HEK293T (cell line): ENCODE results near the gene LIPC.

Source experiments
- BHLHE40 ChIP-seq: fragments of 450-650 bp; IDR thresholded peaks from 2 replicates; pipeline ENCODE4 v1.6.1; 2016; ENCODE audit warnings: mild to moderate bottlenecking, moderate library complexity, borderline replicate concordance
- FOXM1 ChIP-seq: fragments of 450-650 bp; IDR thresholded peaks from 2 replicates; pipeline ENCODE4 v1.6.1; 2017; ENCODE audit warnings: mild to moderate bottlenecking, borderline replicate concordance
- PKNOX1 ChIP-seq: fragments of 450-650 bp; IDR thresholded peaks from 2 replicates; pipeline ENCODE4 v1.6.1; 2016
- SP1 ChIP-seq: fragments of 450-650 bp; IDR thresholded peaks from 2 replicates; pipeline ENCODE4 v1.6.1; 2017
- ZNF384 ChIP-seq: fragments of 450-650 bp; IDR thresholded peaks from 2 replicates; pipeline ENCODE4 v1.6.1; 2016

GRCh38 chr15:58517682-58518525 lies 86.1 kb downstream of the LIPC start:
- TF ChIP-seq BHLHE40 (no peak), FOXM1 (no peak), PKNOX1 (no peak), SP1 (no peak), ZNF384 (no peak)
